ENCODE measurements around the gene PDRG1.

The PDRG1 gene

DNA sequence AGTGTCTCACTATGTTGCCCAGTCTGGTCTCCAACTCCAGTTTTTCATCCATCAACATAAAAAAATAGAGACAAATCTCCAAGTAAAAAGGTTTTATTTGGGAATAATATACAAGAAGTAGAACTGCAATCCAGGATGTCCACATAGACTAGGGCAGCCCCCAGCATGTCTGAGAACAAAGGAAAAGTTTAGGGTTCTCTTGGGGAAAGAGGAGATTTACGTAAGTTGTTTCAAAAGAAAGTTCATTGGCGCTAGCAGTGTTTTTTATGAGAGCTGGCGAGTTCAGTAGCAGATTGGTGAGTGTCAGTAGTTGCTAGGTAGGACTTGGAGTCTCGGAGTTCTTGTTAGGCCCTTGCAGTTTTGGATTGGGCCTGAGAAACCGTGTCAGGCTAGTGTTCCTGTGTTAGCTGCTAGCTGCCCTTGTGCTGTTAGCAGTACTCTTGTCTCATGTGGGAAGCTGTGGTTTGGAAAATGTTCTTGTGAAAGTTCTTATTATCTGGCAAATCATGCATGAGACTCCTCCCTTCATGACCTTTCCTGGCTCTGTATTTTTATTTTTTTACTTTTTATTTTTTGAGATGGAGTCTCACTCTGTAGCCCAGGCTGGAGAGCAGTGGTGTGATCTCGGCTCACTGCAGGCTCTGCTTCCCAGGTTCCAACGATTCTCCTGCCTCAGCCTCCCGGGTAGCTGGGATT is 56.7 kb downstream of the PDRG1 start:
- no peaks in the 10 kb centered on the region for H3K36me3 Mint-ChIP-seq (ENCODE audit: low read depth)
- no peaks in the 10 kb centered on the region for H3K9me3 Mint-ChIP-seq
- no peak for DNase-seq (ENCODE audit: low spot score)
- H3K27me3 Mint-ChIP-seq (ENCODE audit: low read depth), result no peaks in the 10 kb centered on the region
- H3K27ac Mint-ChIP-seq, result no peak overlapping the region
- no peak overlapping the region for H3K4me3 Mint-ChIP-seq
- no peaks in the 10 kb centered on the region for H3K4me1 Mint-ChIP-seq (ENCODE audit: low read depth)
